ENCODE results near the gene LRRC55. TPM values are rescaled to one million over a fixed set of nuclear protein-coding genes. Genes with fewer than 3 reads are reported as not detected.

Gene LRRC55
- total RNA-seq, 1 experiment from 2014 or later: 0.79 TPM

DNA sequence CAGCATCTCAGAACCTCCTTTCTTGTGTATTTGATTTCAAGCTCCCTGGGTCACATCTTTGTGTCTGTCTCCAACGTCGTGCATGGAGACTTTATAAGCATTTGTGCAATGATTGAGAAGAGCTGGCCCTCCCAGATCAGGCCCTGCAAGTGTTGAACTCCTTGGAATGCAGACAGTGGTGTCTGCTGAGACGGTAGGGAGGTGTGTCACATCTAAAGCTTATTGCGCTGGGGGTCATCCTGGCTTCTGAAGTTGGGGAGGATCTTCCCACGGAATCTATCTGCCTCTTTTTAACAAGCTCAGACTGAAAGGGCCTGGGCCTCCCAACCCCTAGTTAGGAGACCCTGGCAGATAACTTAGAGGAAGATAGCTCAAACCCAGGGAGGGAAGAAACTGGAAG lies 48.6 kb downstream of the LRRC55 start:
- Mint-ChIP-seq H3K27me3 (ENCODE audit: low read depth) (peaks cover 25% of the 10 kb centered on the region), H3K4me1 (peaks cover 20% of the 10 kb centered on the region), H3K36me3 (no peaks in the 10 kb centered on the region), H3K27ac (no peak overlapping the region), H3K9me3 (peaks cover 6% of the 10 kb centered on the region), H3K4me3 (no peak overlapping the region)
- CTCF ChIA-PET: interaction anchor here (1.8 kb wide), 1 partner anchor 19 kb away, joined by 12 read pairs; no protein-coding TSS in a partner anchor
- DNase-seq (ENCODE audit: low spot score) (no peak), ATAC-seq (no peak)
- POLR2A ChIA-PET: no interaction called here
- TF ChIP-seq TP53 (CRISPR knock-in tag; IDR thresholded peaks at IDR 0.05): no peak
- no peak for TF ChIP-seq USF1 (CRISPR knock-in tag; IDR thresholded peaks at IDR 0.05)
- TF ChIP-seq ZNF219 (CRISPR knock-in tag; IDR thresholded peaks at IDR 0.05; ENCODE audit: borderline replicate concordance): no peak
- no peak for TF ChIP-seq SMAD3 (CRISPR knock-in tag; IDR thresholded peaks at IDR 0.05; ENCODE audit: borderline replicate concordance)
- TF ChIP-seq, protein P1, sequence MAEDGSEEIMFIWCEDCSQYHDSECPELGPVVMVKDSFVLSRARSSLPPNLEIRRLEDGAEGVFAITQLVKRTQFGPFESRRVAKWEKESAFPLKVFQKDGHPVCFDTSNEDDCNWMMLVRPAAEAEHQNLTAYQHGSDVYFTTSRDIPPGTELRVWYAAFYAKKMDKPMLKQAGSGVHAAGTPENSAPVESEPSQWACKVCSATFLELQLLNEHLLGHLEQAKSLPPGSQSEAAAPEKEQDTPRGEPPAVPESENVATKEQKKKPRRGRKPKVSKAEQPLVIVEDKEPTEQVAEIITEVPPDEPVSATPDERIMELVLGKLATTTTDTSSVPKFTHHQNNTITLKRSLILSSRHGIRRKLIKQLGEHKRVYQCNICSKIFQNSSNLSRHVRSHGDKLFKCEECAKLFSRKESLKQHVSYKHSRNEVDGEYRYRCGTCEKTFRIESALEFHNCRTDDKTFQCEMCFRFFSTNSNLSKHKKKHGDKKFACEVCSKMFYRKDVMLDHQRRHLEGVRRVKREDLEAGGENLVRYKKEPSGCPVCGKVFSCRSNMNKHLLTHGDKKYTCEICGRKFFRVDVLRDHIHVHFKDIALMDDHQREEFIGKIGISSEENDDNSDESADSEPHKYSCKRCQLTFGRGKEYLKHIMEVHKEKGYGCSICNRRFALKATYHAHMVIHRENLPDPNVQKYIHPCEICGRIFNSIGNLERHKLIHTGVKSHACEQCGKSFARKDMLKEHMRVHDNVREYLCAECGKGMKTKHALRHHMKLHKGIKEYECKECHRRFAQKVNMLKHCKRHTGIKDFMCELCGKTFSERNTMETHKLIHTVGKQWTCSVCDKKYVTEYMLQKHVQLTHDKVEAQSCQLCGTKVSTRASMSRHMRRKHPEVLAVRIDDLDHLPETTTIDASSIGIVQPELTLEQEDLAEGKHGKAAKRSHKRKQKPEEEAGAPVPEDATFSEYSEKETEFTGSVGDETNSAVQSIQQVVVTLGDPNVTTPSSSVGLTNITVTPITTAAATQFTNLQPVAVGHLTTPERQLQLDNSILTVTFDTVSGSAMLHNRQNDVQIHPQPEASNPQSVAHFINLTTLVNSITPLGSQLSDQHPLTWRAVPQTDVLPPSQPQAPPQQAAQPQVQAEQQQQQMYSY (CRISPR knock-in tag; IDR thresholded peaks at IDR 0.05): no peak

DNA sequence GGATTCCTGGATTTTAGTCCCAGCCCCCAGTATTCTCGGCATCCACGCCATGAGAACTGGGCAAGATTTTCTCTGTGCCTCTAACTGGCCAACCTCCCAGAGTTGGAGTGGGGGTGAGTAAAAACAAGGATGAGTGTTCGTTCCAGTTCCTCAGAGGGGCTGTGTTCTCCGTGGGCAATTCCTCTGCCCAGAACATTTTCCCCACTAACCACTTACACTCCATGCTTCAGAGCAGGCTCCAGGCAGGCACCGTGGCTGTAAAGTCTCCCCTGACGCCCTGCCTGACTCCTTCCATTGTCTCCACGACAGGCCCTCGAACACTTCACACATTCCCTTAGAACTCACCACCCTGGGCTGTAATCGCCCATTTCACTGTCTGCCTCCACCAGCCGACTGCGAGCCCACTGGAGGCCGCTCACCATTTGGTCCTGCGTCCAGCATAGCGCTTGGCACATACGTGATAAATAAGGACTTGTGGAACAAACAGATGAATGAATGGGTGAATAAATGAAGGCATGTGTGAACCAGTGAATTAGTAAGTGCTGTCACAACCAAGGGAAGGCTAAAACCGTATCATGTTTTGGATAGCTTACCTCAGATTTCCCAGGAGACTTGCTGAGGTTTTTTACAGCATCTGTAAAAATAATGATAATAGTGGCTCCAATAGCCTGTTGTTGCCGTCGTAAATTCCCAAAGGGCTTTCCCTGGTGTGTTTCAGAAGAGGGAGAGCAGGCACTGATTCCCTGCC lies 49.2 kb downstream of the LRRC55 start:
- Mint-ChIP-seq H3K27ac (no peak overlapping the region), H3K36me3 (no peaks in the 10 kb centered on the region), H3K4me3 (no peak overlapping the region), H3K27me3 (ENCODE audit: low read depth) (peaks cover 25% of the 10 kb centered on the region), H3K4me1 (peaks cover 22% of the 10 kb centered on the region), H3K9me3 (peaks cover 3% of the 10 kb centered on the region)
- CTCF ChIA-PET: interaction anchor here (1.8 kb wide), 1 partner anchor 18 kb away, joined by 12 read pairs; no protein-coding TSS in a partner anchor
- ATAC-seq: peak; percentile 89
- POLR2A ChIA-PET: no interaction called here
- DNase-seq (ENCODE audit: low spot score): no peak
- TF ChIP-seq E2F4 (CRISPR knock-in tag; IDR thresholded peaks at IDR 0.05; ENCODE audit: borderline replicate concordance, low read depth) (no peak), E2F5 (CRISPR knock-in tag; IDR thresholded peaks at IDR 0.05) (no peak), ZNF138 (CRISPR knock-in tag; conservative IDR thresholded peaks at IDR 0.05) (no peak), EMX1 (CRISPR knock-in tag; IDR thresholded peaks at IDR 0.05) (no peak), PREB (CRISPR knock-in tag; IDR thresholded peaks at IDR 0.05; ENCODE audit: borderline replicate concordance) (no peak), ATF6 (CRISPR knock-in tag; IDR thresholded peaks at IDR 0.05) (no peak), MXD4 (CRISPR knock-in tag; IDR thresholded peaks at IDR 0.05; ENCODE audit: borderline replicate concordance) (no peak), ERG (CRISPR knock-in tag; IDR thresholded peaks at IDR 0.05) (no peak), ZNF671 (CRISPR knock-in tag; IDR thresholded peaks at IDR 0.05) (no peak), TEAD4 (CRISPR knock-in tag; IDR thresholded peaks at IDR 0.05) (no peak), ZSCAN18 (CRISPR knock-in tag; IDR thresholded peaks at IDR 0.05) (no peak)
- TF ChIP-seq, protein P2, sequence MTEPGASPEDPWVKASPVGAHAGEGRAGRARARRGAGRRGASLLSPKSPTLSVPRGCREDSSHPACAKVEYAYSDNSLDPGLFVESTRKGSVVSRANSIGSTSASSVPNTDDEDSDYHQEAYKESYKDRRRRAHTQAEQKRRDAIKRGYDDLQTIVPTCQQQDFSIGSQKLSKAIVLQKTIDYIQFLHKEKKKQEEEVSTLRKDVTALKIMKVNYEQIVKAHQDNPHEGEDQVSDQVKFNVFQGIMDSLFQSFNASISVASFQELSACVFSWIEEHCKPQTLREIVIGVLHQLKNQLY (CRISPR knock-in tag; IDR thresholded peaks at IDR 0.05): no peak

Measured in WTC11 (cell line).